Suppressor macrophage (primary cell): ENCODE results near the gene ZFP42.
"Not testable (repeated sequence)": the region's sequence is repeated elsewhere in the genome, so short reads cannot be mapped to it uniquely, and the experiment has no call there.

ENCODE experiments used
- DNase-seq, 4 experiments: peaks; one replicate each; pipeline ENCODE4 v3.0.0-alpha.2; 2020 to 2022

Gene ZFP42

GRCh38 chr4:188021548-188022249 lies 26.1 kb downstream of the ZFP42 start:
- DNase-seq: no peak

- no peak for DNase-seq
These were observed 28.1 kb downstream of the ZFP42 start for GRCh38 chr4:188023682-188024081.

GRCh38 chr4:188025476-188025875 lies 29.9 kb downstream of the ZFP42 start:
- no peak for DNase-seq

- no peak for DNase-seq
These were observed 33.5 kb downstream of the ZFP42 start for GRCh38 chr4:188029114-188029513.

GRCh38 chr4:188030401-188030800 lies 34.8 kb downstream of the ZFP42 start:
- DNase-seq: no peak

- DNase-seq: no peak
These were observed 36.2 kb downstream of the ZFP42 start for GRCh38 chr4:188031751-188032150.

GRCh38 chr4:188032170-188032569 lies 36.6 kb downstream of the ZFP42 start:
- DNase-seq: no peak

GRCh38 chr4:188032583-188032982 lies 37.0 kb downstream of the ZFP42 start:
- DNase-seq: no peak

- no peak for DNase-seq
These were observed 41.6 kb downstream of the ZFP42 start for GRCh38 chr4:188037003-188037713.

GRCh38 chr4:188041721-188042120 lies 46.1 kb downstream of the ZFP42 start:
- DNase-seq: no peak

- DNase-seq: no peak
These were observed 46.6 kb downstream of the ZFP42 start for GRCh38 chr4:188042191-188042590.

GRCh38 chr4:188043154-188043553 lies 47.6 kb downstream of the ZFP42 start:
- DNase-seq: no peak

GRCh38 chr4:188045461-188045860 lies 49.9 kb downstream of the ZFP42 start:
- not testable (repeated sequence) for DNase-seq

- DNase-seq: no peak
These were observed 51.1 kb downstream of the ZFP42 start for GRCh38 chr4:188046657-188047056.

GRCh38 chr4:188053302-188053701 lies 57.7 kb downstream of the ZFP42 start:
- DNase-seq: no peak
